HepG2 (cell line): ENCODE data around the gene EEA1. TPM values are rescaled to one million over a fixed set of nuclear protein-coding genes. Genes with fewer than 3 reads are reported as not detected.
A peak's percentile ranks its signal among the peaks of the same experiment; 100 is the strongest.

ENCODE experiments used
- HOXD1 ChIP-seq: sonication (generic); formaldehyde crosslinking; IDR thresholded peaks from 2 replicates; pipeline ENCODE4 v1.5.0; 2020; ENCODE audit warnings: missing genetic modification reagents
- KAT7 ChIP-seq: IDR thresholded peaks from 2 replicates; pipeline ENCODE4 v1.6.1; 2018; ENCODE audit warnings: borderline replicate concordance, missing compliant biosample characterization
- KDM6A ChIP-seq: IDR thresholded peaks from 2 replicates; pipeline ENCODE4 v1.6.1; 2016; ENCODE audit warnings: low read depth
- KLF9 ChIP-seq: IDR thresholded peaks from 2 replicates; pipeline ENCODE4 v1.6.1; 2016; ENCODE audit warnings: low read depth
- NFIB ChIP-seq: sonication (generic); formaldehyde crosslinking; IDR thresholded peaks from 2 replicates; pipeline ENCODE4 v1.9.0; 2021; ENCODE audit warnings: missing genetic modification reagents, mild to moderate bottlenecking, borderline replicate concordance
- RBM39 ChIP-seq: fragments of 200-400 bp; formaldehyde crosslinking; IDR thresholded peaks from one replicate; pipeline ENCODE4 v1.6.1; 2018; ENCODE audit warnings: antibody characterized with exemption, mild to moderate bottlenecking, low read depth, low read length; ENCODE audit not compliant: poor library complexity, severe bottlenecking
- TAF15 ChIP-seq: fragments of 200-400 bp; formaldehyde crosslinking; IDR thresholded peaks from one replicate; pipeline ENCODE4 v1.6.1; 2018; ENCODE audit warnings: mild to moderate bottlenecking, low read depth, low read length; ENCODE audit not compliant: poor library complexity, severe bottlenecking
- ZNF232 ChIP-seq: sonication (generic); formaldehyde crosslinking; IDR thresholded peaks from 2 replicates; pipeline ENCODE4 v1.4.0; 2020; ENCODE audit warnings: missing genetic modification reagents, borderline replicate concordance
- ZNF550 ChIP-seq: sonication (generic); formaldehyde crosslinking; IDR thresholded peaks from 2 replicates; pipeline ENCODE4 v1.4.0; 2020; ENCODE audit warnings: mild to moderate bottlenecking, missing genetic modification reagents, borderline replicate concordance
- ZNF589 ChIP-seq: sonication (generic); formaldehyde crosslinking; conservative IDR thresholded peaks from 2 replicates; pipeline ENCODE4 v1.8.0; 2022; ENCODE audit warnings: mild to moderate bottlenecking, moderate library complexity, missing genetic modification reagents
- polyA plus RNA-seq, 8 experiments: library from polyadenylated mRNA; depleted of rRNA in 3 of 8; stranded (reverse) in 7 of 8; unstranded in 1 of 8; fragments of >200 nt; fragmentation: Illumina TruSeq in 4 of 8; extraction: Trizol in 4 of 8; gene quantifications; 2 replicates each; pipeline versions ENCODE4 v1.2.1 to v1.2.3, GENCODE V29; 2011 to 2016; ENCODE audit warnings: low read depth in 4 of 8, missing spikeins in 1 of 8, mixed read lengths in 1 of 8; ENCODE audit not compliant: insufficient read depth in 1 of 8
- total RNA-seq, 5 experiments: library from RNA; depleted of rRNA; stranded (reverse); fragments of >200 nt; fragmentation: Illumina TruSeq; extraction: Trizol; gene quantifications; 2 replicates each; pipeline ENCODE4 v1.2.3, GENCODE V29; 2016; ENCODE audit warnings: low read depth in 1 of 5
- TF ChIP-seq, protein P1 (sequence below): sonication (generic); formaldehyde crosslinking; IDR thresholded peaks from 2 replicates; pipeline ENCODE4 v1.4.0; 2020; ENCODE audit warnings: missing genetic modification reagents, mild to moderate bottlenecking, borderline replicate concordance
- TF ChIP-seq, protein P2 (sequence below): IDR thresholded peaks from 2 replicates; pipeline ENCODE4 v1.6.1; 2016; ENCODE audit warnings: missing compliant biosample characterization, missing genetic modification reagents, borderline replicate concordance
- TF ChIP-seq, protein P3 (sequence below): sonication (generic); formaldehyde crosslinking; IDR thresholded peaks from 2 replicates; pipeline ENCODE4 v1.4.0; 2020; ENCODE audit warnings: missing genetic modification reagents, borderline replicate concordance
- TF ChIP-seq, protein P4 (sequence below): IDR thresholded peaks from 2 replicates; pipeline ENCODE4 v1.6.1; 2016; ENCODE audit warnings: missing biosample characterization, missing genetic modification reagents, low read depth
- TF ChIP-seq, protein P5 (sequence below): sonication (generic); formaldehyde crosslinking; IDR thresholded peaks from 2 replicates; pipeline ENCODE4 v1.5.0; 2020; ENCODE audit warnings: missing genetic modification reagents, mild to moderate bottlenecking, borderline replicate concordance
- TF ChIP-seq, protein P6 (sequence below): sonication (generic); formaldehyde crosslinking; IDR thresholded peaks from 2 replicates; pipeline ENCODE4 v1.9.0; 2021; ENCODE audit warnings: missing genetic modification reagents, mild to moderate bottlenecking, borderline replicate concordance

The EEA1 gene
- total and polyA plus RNA-seq, 2 of the 13 experiments (the other 11 are each of a cell fraction or from before 2014, with no cell fraction given) = 5.0 to 19.3 TPM

DNA sequence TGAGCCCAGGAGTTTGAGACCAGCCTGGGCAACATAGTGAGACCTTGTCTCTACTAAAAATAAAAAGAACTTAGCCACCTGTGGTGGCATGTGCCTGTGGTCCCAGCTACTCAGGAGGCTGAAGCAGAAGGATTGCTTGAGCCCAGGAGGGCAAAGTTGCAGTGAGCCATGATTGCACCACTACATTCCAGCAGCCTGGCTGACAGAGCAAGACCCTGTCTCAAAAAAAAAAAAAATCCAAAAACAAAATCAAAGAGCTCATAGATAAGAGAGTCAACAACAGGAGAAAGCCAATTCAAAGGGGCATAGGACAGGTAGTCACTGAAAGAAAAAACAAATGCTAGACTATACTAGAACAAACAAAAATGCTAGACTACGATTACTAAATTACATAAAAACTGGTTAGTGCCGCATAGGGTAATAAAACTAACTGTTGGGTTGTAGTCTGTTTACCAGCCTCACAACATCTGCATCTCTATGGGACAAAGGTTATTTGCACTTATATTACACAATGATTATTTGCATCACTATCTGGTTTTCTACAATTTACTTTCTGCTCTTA, 16.6 kb upstream of the EEA1 start (continued):
- TF ChIP-seq, protein P1, sequence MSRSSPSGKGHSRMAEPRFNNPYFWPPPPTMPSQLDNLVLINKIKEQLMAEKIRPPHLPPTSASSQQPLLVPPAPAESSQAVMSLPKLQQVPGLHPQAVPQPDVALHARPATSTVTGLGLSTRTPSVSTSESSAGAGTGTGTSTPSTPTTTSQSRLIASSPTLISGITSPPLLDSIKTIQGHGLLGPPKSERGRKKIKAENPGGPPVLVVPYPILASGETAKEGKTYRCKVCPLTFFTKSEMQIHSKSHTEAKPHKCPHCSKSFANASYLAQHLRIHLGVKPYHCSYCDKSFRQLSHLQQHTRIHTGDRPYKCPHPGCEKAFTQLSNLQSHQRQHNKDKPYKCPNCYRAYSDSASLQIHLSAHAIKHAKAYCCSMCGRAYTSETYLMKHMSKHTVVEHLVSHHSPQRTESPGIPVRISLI = peak; percentile 99
- TF ChIP-seq RBM39 = no peak
- TF ChIP-seq TAF15 = no peak
- TF ChIP-seq, protein P2, sequence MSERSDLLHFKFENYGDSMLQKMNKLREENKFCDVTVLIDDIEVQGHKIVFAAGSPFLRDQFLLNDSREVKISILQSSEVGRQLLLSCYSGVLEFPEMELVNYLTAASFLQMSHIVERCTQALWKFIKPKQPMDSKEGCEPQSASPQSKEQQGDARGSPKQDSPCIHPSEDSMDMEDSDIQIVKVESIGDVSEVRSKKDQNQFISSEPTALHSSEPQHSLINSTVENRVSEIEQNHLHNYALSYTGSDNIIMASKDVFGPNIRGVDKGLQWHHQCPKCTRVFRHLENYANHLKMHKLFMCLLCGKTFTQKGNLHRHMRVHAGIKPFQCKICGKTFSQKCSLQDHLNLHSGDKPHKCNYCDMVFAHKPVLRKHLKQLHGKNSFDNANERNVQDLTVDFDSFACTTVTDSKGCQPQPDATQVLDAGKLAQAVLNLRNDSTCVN (CRISPR knock-in tag) = no peak
- TF ChIP-seq, protein P3, sequence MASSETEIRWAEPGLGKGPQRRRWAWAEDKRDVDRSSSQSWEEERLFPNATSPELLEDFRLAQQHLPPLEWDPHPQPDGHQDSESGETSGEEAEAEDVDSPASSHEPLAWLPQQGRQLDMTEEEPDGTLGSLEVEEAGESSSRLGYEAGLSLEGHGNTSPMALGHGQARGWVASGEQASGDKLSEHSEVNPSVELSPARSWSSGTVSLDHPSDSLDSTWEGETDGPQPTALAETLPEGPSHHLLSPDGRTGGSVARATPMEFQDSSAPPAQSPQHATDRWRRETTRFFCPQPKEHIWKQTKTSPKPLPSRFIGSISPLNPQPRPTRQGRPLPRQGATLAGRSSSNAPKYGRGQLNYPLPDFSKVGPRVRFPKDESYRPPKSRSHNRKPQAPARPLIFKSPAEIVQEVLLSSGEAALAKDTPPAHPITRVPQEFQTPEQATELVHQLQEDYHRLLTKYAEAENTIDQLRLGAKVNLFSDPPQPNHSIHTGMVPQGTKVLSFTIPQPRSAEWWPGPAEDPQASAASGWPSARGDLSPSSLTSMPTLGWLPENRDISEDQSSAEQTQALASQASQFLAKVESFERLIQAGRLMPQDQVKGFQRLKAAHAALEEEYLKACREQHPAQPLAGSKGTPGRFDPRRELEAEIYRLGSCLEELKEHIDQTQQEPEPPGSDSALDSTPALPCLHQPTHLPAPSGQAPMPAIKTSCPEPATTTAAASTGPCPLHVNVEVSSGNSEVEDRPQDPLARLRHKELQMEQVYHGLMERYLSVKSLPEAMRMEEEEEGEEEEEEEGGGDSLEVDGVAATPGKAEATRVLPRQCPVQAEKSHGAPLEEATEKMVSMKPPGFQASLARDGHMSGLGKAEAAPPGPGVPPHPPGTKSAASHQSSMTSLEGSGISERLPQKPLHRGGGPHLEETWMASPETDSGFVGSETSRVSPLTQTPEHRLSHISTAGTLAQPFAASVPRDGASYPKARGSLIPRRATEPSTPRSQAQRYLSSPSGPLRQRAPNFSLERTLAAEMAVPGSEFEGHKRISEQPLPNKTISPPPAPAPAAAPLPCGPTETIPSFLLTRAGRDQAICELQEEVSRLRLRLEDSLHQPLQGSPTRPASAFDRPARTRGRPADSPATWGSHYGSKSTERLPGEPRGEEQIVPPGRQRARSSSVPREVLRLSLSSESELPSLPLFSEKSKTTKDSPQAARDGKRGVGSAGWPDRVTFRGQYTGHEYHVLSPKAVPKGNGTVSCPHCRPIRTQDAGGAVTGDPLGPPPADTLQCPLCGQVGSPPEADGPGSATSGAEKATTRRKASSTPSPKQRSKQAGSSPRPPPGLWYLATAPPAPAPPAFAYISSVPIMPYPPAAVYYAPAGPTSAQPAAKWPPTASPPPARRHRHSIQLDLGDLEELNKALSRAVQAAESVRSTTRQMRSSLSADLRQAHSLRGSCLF = no peak
- TF ChIP-seq ZNF232 (CRISPR knock-in tag) = no peak
- peak; percentile 17; the same call in 1 of the 2 replicates for TF ChIP-seq KDM6A (CRISPR knock-in tag)
- no peak for TF ChIP-seq ZNF550 (CRISPR knock-in tag)
- TF ChIP-seq KAT7 (CRISPR knock-in tag) = peak; percentile 46; the same call in 1 of the 2 replicates
- TF ChIP-seq, protein P4, sequence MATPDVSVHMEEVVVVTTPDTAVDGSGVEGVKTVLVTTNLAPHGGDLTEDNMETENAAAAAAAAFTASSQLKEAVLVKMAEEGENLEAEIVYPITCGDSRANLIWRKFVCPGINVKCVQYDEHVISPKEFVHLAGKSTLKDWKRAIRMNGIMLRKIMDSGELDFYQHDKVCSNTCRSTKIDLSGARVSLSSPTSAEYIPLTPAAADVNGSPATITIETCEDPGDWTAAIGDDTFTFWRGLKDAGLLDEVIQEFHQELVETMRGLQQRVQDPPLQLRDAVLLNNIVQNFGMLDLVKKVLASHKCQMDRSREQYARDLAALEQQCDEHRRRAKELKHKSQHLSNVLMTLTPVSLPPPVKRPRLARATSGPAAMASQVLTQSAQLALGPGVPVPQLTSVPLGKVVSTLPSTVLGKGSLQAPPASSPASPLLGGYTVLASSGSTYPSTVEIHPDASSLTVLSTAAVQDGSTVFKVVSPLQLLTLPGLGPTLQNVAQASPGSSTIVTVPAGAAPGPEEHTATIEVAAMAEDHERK (CRISPR knock-in tag) = no peak
- no peak for TF ChIP-seq HOXD1 (CRISPR knock-in tag)
- no peak for TF ChIP-seq KLF9
- TF ChIP-seq NFIB (CRISPR knock-in tag) = no peak
- TF ChIP-seq, protein P5, sequence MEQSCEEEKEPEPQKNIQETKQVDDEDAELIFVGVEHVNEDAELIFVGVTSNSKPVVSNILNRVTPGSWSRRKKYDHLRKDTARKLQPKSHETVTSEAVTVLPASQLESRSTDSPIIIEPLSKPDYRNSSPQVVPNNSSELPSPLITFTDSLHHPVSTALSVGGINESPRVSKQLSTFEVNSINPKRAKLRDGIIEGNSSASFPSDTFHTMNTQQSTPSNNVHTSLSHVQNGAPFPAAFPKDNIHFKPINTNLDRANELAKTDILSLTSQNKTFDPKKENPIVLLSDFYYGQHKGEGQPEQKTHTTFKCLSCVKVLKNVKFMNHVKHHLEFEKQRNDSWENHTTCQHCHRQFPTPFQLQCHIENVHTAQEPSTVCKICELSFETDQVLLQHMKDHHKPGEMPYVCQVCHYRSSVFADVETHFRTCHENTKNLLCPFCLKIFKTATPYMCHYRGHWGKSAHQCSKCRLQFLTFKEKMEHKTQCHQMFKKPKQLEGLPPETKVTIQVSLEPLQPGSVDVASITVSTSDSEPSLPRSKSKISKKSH = no peak
- TF ChIP-seq ZNF589 = no peak
- TF ChIP-seq, protein P6, sequence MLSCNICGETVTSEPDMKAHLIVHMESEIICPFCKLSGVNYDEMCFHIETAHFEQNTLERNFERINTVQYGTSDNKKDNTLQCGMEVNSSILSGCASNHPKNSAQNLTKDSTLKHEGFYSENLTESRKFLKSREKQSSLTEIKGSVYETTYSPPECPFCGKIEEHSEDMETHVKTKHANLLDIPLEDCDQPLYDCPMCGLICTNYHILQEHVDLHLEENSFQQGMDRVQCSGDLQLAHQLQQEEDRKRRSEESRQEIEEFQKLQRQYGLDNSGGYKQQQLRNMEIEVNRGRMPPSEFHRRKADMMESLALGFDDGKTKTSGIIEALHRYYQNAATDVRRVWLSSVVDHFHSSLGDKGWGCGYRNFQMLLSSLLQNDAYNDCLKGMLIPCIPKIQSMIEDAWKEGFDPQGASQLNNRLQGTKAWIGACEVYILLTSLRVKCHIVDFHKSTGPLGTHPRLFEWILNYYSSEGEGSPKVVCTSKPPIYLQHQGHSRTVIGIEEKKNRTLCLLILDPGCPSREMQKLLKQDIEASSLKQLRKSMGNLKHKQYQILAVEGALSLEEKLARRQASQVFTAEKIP (CRISPR knock-in tag) = no peak
